Measurements from ENCODE around the gene MPZL1. TPM values are rescaled to one million over a fixed set of nuclear protein-coding genes. Genes with fewer than 3 reads are reported as not detected.

Gene MPZL1
- total RNA-seq, 1 experiment from 2014 or later: 52.9 TPM

DNA sequence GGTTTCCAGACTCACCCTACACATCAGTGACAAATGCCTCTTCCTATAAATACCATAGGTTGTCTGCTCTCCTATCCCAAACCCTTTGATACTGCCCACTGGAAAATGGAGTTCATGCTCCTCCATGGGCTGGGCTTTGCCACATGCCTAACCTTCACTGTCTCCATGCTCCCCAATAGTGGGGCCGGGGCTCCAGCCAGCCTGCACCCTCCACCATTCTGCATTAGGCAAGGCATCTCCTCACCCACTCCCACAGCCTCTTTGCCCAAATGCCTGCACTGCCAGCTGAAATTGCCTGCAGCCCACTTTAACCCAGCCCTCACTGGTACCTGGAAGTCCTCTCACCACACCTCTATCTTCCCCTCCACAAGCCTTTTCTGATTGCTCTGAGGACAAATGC is 18.2 kb upstream of the MPZL1 start:
- ChIA-PET CTCF (no interaction called here), RAD21 (ENCODE audit: low non-redundant PET in 1 of 2, low total read pairs in 2 of 2, uncharacterized antibody in 2 of 2, unreplicated experiment in 2 of 2) (no interaction called here), POLR2A (no interaction called here)
- H3K4me2 ChIP-seq (ENCODE audit: low read length): no peak overlapping the region
- no peak overlapping the region for H3K9ac ChIP-seq (ENCODE audit: low read length)
- H3K4me3 ChIP-seq (replicated peaks in 1 of 2; ENCODE audit: low read depth in 1 of 2, low read length in 2 of 2): no peak overlapping the region
- H4K20me1 ChIP-seq (ENCODE audit: insufficient read depth): no peaks in the 10 kb centered on the region
- H3K4me1 ChIP-seq (ENCODE audit: control insufficient read depth in 1 of 2, insufficient read depth in 2 of 2, low read length in 2 of 2): no peaks in the 10 kb centered on the region
- DNase-seq (ENCODE audit: low read depth, low spot score) (no peak), ATAC-seq (no peak)
- no peaks in the 10 kb centered on the region for H3K9me2 ChIP-seq (ENCODE audit: insufficient read depth)
- H2AFZ ChIP-seq (ENCODE audit: low read depth, low read length, poor library complexity, severe bottlenecking): no peak overlapping the region
- H3K36me3 ChIP-seq (ENCODE audit: control insufficient read depth in 1 of 2, insufficient read depth in 2 of 2, low read length in 2 of 2): no peaks in the 10 kb centered on the region
- no peaks in the 10 kb centered on the region for H3K79me2 ChIP-seq (ENCODE audit: insufficient read depth, low read length)
- TF ChIP-seq, protein P1, sequence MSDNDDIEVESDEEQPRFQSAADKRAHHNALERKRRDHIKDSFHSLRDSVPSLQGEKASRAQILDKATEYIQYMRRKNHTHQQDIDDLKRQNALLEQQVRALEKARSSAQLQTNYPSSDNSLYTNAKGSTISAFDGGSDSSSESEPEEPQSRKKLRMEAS (IDR thresholded peaks at IDR 0.05): no peak
- TF ChIP-seq SP1 (IDR thresholded peaks at IDR 0.05; ENCODE audit: low read depth) (no peak), RAD21 (IDR thresholded peaks at IDR 0.05; ENCODE audit: low read depth) (no peak), SRF (IDR thresholded peaks at IDR 0.05; ENCODE audit: low read depth) (no peak), JUND (IDR thresholded peaks at IDR 0.05) (no peak), CEBPB (IDR thresholded peaks at IDR 0.05; ENCODE audit: low read depth) (no peak), ZFX (IDR thresholded peaks at IDR 0.05) (no peak), YY1 (IDR thresholded peaks at IDR 0.05; ENCODE audit: extremely low read depth, insufficient replicate concordance, low read depth, low read length) (no peak), EZH2 (IDR thresholded peaks at IDR 0.05) (no peak), ZNF274 (IDR thresholded peaks at IDR 0.05; ENCODE audit: low read depth, low read length) (no peak), POLR2A (IDR thresholded peaks at IDR 0.05; ENCODE audit: borderline replicate concordance, extremely low read depth, insufficient read depth, insufficient read length) (no peak), SIN3A (IDR thresholded peaks at IDR 0.05; ENCODE audit: low read depth) (no peak), FOSL1 (IDR thresholded peaks at IDR 0.05; ENCODE audit: low read depth) (no peak), EGR1 (IDR thresholded peaks at IDR 0.05; ENCODE audit: low read depth) (no peak)
- TF ChIP-seq, protein P2, sequence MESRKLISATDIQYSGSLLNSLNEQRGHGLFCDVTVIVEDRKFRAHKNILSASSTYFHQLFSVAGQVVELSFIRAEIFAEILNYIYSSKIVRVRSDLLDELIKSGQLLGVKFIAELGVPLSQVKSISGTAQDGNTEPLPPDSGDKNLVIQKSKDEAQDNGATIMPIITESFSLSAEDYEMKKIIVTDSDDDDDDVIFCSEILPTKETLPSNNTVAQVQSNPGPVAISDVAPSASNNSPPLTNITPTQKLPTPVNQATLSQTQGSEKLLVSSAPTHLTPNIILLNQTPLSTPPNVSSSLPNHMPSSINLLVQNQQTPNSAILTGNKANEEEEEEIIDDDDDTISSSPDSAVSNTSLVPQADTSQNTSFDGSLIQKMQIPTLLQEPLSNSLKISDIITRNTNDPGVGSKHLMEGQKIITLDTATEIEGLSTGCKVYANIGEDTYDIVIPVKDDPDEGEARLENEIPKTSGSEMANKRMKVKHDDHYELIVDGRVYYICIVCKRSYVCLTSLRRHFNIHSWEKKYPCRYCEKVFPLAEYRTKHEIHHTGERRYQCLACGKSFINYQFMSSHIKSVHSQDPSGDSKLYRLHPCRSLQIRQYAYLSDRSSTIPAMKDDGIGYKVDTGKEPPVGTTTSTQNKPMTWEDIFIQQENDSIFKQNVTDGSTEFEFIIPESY (IDR thresholded peaks at IDR 0.05; ENCODE audit: extremely low read depth, insufficient replicate concordance, low read length): no peak
- TF ChIP-seq, protein P3, sequence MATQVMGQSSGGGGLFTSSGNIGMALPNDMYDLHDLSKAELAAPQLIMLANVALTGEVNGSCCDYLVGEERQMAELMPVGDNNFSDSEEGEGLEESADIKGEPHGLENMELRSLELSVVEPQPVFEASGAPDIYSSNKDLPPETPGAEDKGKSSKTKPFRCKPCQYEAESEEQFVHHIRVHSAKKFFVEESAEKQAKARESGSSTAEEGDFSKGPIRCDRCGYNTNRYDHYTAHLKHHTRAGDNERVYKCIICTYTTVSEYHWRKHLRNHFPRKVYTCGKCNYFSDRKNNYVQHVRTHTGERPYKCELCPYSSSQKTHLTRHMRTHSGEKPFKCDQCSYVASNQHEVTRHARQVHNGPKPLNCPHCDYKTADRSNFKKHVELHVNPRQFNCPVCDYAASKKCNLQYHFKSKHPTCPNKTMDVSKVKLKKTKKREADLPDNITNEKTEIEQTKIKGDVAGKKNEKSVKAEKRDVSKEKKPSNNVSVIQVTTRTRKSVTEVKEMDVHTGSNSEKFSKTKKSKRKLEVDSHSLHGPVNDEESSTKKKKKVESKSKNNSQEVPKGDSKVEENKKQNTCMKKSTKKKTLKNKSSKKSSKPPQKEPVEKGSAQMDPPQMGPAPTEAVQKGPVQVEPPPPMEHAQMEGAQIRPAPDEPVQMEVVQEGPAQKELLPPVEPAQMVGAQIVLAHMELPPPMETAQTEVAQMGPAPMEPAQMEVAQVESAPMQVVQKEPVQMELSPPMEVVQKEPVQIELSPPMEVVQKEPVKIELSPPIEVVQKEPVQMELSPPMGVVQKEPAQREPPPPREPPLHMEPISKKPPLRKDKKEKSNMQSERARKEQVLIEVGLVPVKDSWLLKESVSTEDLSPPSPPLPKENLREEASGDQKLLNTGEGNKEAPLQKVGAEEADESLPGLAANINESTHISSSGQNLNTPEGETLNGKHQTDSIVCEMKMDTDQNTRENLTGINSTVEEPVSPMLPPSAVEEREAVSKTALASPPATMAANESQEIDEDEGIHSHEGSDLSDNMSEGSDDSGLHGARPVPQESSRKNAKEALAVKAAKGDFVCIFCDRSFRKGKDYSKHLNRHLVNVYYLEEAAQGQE (IDR thresholded peaks at IDR 0.05; ENCODE audit: low read depth): no peak
- BruUV-seq (replicated peaks): no TSS peak
- peaks cover 12% of the 10 kb centered on the region; the same call in 1 of the 2 replicates for H3K27me3 ChIP-seq (ENCODE audit: insufficient read depth, low read length)
- H3K9me3 ChIP-seq (ENCODE audit: control insufficient read depth in 1 of 2, insufficient read depth in 1 of 2, low read depth in 1 of 2, low read length in 2 of 2): no peaks in the 10 kb centered on the region
- no peak overlapping the region for H3K27ac ChIP-seq (ENCODE audit: low read depth, low read length)
- intact Hi-C loops (cut with micrococcal nuclease): no loop called here
